LHCN-M2 (cell line): Measurements from ENCODE around the gene GBE1. TPM values are rescaled to one million over a fixed set of nuclear protein-coding genes. Genes with fewer than 3 reads are reported as not detected.

Experiments used
- DNase-seq: peaks from one replicate; pipeline ENCODE4 v3.0.0-alpha.2; 2012; ENCODE audit warnings: low read depth
- total RNA-seq: library from RNA; depleted of rRNA; stranded (reverse); fragments of >200 nt; gene quantifications from 2 replicates; pipeline ENCODE4 v1.2.3, GENCODE V29; 2014

GBE1 gene
- total RNA-seq, 1 experiment from 2014 or later, result 145 TPM

DNA sequence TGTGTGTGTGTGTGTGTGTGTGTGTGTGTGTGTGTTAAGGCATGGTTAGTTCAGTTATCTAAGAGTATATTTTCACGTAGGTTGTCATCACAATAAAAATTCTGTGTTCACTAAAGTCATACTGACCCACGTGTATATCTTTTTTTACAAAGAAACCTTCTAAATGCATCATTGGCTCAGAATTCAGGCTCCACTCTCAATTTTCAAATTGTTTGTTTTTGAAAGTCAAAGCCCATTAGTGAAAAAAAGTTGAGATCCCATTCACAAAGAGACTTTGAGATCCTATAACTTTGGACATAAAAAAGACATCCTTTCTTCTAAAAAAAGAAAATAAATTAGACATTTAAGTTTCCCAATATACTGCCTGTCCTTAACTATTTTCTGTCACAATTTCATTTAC lies 59.3 kb downstream of the GBE1 start:
- DNase-seq, result no peak

DNA sequence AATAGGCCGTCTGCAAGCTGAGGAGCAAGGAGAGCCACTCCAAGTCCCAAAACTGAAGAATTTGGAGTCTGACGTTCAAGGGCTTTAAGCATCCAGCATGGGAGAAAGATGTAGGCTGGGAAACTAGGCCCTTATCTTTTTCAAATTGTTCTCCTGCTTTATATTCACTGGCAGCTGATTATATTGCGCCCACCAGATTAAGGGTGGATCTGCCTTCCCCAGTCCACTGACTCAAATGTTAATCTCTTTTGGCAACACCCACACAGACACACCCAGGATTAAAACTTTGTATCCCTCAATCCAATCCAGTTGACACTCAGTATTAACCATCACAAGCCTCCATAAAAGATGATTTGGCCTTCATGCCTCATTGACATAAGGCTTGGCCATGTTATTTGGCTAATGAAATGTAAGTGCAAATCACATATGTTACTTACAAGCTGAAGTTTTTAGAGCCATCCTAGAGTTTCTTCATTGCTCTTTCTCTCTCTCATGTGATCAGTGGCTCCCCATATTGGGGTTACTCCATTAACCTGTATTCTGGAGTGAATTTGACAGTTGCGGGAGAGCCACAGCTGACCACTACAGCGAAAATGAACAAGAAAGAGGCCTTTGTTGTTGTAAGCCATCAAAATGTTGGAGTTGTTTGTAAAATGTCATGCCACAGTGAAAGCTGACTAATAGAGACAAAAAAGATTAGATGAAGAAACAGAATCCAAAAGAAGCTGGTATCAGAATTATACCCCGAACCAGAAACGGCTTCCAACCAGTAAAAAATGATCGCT lies 61.7 kb downstream of the GBE1 start:
- no peak for DNase-seq

DNA sequence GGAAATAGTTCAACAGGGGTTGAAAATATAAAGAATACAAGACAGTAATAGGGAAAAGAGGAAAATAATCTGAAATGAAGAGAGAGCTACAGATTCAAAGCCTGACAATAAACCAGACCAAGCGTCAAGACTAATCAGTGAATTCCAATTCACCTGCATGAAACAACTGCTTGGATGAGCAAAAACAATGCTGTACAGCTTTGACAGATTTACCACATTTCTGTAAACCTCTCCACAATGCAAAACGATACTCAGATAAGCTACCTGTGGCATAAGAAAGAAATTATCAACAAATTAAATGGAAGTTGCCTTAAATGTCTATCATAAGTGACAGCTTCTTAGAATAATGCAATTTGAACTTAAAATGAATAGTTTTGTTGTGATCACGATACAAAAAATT lies 65.4 kb downstream of the GBE1 start:
- DNase-seq, result no peak

DNA sequence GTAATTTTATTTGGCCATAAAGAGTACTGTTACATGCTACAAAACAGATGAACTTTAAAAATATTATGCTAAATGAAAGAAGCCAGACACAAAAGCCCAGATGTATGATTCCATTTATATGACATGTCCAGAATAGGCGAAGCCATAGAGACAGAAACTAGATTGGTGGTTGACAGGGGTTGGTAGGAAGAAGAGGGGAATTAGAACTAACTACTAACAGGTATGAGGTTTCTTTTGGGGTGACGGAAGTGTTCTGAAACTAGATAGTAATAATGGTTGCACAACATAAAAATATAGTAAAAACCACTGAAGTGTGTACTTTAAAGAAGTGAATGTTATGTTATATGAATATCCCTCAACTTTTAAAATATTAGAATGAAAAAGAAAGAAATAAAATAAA lies 66.1 kb downstream of the GBE1 start:
- DNase-seq, result no peak

DNA sequence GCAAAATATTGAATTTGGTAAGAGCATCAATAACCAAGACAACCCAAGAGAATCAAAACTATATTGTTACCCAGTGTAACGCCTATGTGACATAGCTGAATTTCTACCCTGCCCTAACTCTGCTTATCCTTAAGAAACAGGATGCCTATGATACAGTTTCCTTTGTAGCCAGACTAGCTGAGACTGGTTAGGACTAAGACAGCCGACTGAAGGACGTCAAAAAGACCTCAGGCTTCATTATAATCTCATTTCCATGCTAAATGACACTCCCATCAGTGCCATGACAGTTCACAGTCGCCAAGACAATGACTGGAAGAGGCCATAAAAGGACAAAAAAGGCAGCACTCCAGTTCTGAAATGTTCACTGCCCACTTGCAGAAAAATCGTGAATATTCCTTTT lies 66.8 kb downstream of the GBE1 start:
- DNase-seq, result no peak

DNA sequence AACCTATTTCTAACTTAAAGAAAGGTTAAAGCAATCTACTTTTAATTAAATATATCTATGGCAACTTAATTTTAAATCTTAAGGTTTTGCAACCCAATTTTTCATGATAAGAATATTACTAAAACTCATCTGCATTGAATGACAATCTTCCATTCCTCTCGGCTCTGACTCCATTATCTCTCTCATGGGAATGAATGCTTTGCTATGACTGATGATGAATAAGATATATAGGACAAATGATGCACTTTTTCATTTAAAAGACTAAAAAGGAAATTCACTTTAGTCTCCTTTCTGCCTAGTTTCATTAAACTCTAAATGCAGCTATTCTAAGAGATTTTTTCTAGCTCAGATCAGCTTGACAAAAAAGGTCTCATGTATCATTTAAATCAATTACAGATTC lies 68.7 kb downstream of the GBE1 start:
- DNase-seq, result peak; percentile 37

DNA sequence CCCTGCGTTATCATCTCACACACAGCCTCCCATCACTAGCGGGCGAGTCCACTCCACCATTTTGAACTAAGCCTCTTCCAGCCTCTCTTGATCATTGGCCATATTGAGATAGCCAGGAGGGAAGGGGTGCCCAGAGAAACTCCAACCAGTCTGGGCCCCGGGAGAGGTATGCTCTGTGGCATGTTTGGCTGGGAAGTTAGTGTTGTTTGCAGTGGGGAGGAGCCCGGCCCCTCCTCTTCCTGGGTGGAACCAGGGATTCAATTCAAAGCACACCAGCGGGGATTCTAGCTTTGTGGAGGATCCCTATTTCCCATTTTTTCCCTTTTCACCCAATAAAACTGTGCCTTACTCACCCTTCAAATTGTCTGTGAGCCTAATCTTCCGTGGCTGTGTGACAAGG lies 71.8 kb downstream of the GBE1 start:
- no peak for DNase-seq

DNA sequence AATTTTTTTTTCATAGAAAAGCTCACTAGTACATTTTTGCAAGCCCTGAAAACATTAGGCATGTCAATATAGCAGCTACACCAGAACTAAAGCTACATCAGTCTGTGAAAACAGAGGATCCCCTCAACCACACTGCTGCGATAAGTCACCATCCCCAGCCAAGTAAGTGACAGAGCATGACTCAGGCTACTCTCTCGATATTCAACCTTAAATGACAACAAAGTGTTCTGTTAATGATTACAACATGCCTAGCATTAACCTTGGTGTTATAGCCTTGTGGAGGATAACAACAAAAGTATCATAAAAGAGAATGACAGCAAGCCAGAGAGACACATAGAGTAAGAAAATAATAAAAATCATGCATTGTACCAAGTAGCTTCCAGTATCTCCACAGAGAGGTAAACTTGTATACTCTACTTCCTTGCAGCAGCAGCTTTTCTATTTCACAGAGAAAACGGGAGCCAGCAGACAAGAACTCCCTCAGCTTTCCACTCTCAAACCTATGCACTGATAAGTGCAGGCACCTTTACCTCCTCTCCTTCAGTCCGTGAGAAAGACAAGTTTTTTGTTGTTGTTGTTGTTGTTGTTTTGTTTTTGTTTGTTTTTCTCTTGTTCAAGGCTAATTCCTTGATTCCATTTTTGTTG lies 76.6 kb downstream of the GBE1 start:
- peak; percentile 60 for DNase-seq

DNA sequence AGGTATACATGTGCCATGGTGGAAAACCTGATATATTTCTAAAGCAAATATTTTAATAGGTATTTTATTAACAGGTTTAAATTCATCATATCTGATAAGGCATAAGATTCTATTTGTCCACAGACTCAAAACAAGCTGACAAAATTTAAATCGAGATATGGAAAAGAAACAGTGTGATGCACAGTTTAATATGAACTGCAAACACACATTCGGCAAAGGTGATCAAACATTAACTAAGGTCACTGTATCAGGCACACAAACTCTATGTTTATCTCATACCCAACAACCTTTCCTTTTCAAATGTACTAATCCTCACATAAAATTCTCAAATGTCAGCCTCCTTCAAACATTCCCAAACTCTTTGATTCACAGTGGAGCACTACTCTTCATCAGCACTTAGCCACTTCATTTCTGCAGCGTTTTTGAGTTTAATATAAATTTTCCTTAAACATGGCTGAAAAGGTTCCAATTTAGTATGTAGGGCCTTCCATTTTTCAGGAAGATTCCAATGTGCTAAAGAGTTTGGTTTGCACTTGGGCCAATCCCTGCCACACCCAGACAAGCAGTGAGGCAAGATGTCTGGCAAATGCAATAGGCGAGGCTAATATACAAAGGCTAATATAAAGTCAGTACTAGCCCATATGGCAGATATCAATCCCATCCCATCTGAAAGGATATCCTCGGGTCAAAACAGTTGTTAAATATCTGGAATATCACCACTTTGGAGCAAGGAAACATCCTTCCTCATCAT lies 84.6 kb downstream of the GBE1 start:
- no peak for DNase-seq

DNA sequence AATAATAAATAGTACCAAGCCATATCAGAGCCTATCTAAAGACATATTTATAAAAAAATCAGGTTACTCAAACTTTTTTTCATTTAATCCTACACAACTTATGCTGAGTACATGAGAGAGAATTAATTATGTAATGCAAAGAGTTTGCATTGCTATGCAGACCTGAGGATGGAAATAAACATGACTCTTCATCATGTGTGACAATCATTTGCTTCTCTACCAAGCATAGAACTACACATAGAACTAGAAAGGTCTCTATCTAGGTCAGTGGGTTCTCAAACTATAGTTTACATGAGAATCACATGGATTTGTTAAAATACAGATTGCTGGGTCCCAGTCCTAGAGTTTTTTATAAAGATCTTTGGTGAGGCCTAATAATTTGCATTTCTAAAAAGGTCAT lies 86.8 kb downstream of the GBE1 start:
- DNase-seq, result no peak

DNA sequence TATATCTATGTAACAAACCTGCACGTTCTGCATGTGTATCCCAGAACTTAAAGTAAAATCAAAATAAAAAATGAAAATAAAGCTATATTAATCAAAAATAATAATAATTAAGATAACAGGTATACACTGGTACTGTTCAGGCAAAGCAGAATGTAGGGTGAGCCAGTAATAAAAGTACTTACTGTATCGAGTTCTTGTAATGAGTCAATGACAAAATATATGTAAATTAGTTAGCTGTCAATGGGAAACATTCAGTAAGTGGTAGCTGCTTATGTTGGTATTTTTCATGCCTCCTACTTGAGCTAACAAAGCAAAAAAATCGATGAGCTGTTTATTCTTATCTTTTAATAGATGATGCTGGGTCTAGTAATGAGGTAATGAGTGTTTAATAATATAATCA lies 93.2 kb downstream of the GBE1 start:
- DNase-seq, result no peak

DNA sequence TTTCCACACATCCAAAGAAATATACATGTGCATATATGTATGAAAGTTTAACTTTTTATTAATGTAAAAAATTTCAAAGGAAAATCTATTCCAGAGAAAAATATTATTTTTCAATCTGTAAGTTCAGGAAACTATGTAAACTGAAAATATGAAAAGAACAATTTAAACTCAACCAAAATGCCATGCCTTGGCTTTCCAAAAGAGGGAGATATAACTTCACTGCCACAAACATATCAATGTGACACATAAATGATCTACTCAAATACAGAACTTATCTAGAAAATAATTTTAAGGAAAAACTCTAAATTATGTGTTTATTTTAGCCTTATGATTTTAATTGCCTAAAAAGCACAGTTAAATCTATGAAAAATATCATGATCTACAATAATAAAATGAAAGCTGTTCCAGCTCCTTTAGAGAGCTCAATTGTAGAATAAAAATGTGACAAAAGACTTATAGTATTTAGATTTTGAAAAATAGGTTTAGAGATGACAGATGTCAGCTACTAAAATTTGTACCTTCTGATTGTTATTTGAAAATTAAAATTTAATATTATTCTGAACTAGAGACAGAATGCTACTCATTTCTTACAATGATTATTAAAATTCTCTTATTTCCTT lies 94.8 kb downstream of the GBE1 start:
- DNase-seq, result peak; percentile 36

DNA sequence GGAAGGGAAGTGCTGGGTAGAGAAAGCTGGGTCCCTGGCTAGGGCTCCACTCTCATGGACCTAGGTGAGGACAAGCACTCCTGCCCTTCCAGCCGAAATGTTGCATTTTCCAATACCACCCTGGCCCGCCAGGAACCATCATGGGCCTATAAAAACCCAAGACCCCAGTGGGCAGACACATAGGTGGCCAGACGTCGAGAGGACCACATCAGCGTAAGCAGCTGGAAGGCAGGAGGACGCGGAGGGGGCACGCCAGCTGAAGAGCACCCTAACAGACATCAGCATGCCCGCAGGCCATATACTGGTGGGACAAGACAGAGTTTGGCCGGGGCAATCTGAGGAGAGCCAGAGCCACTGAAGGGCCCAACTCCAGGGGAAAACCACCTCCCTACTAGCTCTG lies 98.3 kb downstream of the GBE1 start:
- DNase-seq, result no peak

DNA sequence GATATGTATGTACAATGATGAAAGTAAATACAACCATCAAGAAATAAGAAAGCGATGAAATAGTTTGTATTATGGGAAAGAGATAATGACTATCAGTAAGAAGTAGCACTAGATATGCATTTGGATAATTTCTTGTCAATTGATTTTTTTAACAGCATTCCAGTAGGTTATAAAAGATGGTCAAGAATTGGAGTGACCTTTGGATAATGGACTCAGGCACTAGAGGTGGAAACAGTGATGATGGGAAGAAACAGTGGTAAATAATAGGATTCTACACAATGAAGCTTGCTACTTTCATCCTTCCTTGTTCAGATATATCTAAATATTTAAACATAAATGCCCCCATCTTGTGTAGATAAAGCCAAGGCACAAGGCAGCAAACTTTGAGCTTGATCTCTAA lies 101.4 kb downstream of the GBE1 start:
- no peak for DNase-seq

DNA sequence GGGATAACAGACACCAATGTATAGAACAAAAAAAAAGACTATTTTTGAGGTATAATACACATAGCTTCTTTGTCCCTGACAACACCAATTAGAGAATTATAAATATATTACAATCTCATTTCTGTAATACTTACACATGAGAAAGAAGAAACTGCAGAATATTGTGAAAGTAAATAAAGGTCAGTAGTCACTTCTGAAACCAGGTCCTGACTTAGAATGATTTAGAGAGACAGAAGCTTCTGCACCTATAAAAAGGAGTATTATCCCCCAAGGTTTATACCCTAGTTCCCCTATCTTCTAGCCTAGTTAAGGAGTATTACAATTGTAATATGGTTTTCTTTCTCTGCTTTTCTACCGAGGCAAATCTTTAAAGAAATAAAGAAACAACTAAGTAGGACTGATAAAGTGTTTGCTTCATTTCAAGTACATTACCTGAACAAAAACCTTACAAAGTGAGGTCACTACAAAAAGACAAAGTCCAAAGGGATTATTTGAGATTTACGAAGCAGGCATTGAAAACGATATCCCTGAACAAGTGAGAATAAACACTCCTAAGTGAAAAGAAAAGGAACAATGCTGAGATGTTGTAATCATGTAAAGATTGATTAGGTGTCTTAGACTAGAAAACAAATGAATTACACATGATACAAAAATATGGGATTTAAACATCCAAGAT lies 103.0 kb downstream of the GBE1 start:
- no peak for DNase-seq

DNA sequence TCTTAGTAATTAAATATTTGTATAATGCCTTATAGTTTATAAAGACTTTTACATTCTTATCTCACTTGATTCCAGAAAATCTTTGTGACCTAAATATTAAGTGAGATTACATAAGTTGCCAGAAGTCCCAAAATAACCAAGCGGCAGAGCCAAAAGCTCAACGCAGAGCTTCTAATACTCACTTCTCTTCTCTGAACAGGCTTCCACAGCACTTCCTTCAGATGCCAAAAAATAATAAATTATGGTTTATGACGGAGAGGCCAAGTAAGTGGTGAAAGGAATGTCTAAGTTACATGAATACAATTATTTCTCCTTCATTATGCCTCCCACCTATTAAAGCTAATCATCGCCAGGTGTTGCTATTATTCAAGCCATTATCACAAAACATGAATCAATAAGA lies 110.3 kb downstream of the GBE1 start:
- no peak for DNase-seq

DNA sequence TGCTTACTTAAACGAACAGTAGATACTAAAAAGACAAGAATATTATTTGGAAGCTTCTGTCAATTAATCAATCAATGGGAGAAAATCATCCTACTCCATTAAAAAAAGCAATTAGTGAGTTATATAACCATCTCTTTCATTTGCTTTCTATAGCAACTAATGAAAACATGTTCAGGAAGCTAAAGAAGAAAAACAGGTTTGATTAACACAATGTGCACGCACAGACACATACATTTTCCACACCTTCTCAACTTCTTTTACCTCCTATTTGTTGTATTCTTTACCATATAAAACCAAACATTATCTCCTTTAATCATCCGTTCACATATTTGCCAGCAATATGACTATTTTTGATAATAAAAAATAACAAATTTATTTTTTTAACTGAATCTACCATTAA lies 111.3 kb downstream of the GBE1 start:
- DNase-seq, result no peak

DNA sequence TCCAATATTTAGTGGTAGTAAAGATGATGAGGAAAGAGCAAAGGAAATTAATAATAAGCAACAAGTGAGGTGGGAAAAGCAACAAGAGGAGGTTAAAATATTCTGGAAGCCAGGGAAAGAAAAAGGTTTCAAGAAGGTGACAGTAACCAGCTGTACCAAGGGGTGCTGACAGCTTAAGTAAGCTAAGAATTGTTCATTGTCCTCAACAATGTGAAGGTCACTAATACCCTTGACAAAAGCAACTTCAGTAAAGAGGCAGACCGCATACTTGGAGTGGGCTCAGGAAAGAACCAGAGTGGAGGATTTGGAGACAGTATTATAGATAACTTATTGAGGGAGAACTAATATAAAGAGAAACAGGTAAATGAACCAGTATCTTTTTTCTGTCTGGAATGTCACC lies 116.2 kb downstream of the GBE1 start:
- DNase-seq, result no peak

DNA sequence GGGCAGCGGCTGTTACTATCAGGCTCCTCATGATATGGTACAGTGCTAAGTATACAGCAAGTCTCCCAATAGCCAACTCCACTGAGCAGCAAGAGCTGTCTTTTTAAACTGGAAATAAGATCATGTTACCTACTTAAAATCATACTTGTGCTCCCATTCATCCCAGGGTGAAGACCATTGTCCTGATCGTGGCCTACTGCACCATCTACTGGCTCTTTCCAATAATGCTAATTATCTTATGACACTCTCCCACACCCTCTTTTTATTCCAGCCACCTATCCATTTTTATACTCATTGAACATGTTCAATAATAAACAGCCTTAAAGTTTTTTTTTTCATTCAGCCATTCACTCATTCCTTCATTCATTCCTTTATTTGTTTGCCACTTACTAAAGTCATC lies 117.7 kb downstream of the GBE1 start:
- peak; percentile 36 for DNase-seq

DNA sequence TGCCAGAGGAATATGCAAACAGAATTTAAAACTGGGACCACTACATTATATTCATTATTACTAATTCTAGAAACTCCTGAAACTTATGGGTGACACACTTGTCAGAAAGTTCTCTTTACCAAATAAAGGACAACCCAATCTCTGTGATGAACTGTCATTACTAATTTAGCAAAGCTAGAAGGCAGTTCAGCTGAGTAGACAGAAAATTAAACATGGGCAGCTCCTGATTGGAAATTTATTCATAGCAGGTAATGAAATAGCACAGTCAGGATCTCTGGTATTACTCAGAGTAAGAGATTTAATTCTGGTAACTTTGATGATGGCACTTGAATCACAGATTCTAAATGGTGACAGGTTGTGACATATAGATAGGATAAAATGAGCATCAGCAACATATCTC lies 123.0 kb downstream of the GBE1 start:
- no peak for DNase-seq

DNA sequence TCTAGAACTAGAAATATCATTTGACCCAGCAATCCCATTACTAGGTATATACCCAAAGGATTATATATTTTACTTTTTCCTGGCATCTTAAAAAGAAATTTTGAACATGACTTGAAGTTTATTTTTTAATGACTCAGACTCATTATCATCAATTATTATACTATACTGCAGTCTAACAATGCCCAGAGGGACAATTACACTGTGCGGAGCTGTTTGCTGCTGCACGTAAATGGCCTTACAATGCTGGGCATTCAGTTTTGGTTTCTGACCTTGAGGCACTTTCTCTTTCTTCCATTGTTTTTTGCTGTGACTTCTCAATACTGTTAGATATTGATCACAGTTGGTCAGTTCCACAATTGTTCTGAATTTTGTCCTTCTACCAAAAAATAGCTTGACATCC lies 128.8 kb downstream of the GBE1 start:
- DNase-seq, result no peak

DNA sequence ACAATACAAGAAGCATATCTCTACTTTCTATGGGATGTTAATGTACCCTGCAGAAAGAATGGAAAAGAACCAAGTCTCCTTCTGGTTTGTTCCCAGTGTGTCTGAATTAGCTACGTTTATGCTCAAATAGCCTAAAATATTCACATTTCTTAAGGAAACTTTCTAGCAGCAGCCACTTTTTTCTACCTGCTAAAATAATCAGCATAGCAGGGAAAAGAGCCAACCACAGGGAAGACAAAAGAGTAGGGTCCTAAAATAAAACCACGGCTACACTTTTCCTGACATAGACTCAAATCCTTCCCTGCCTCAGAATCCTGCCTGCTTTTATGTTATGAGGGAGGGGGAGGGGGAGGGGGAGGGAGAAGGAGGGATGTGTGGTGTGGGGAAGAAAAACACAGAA lies 136.7 kb downstream of the GBE1 start:
- DNase-seq, result no peak
